Mesendoderm (in vitro differentiated cells): ENCODE measurements around the gene PAK4.

ENCODE experiments used
- DNase-seq: peaks from one replicate; pipeline ENCODE4 v3.0.0; 2013
- H2AK5ac ChIP-seq: 2 replicates; pipeline ENCODE4 v1.6.1; 2013; ENCODE audit warnings: low read length, inconsistent platforms
- H2BK120ac ChIP-seq: 2 replicates; pipeline ENCODE4 v1.6.1; 2013; ENCODE audit warnings: low read depth, mild to moderate bottlenecking, low read length, moderate library complexity, mixed read lengths
- H2BK15ac ChIP-seq: replicated peaks from 2 replicates; pipeline ENCODE4 v1.6.1; 2013; ENCODE audit warnings: low read depth, mild to moderate bottlenecking, moderate library complexity
- H2BK5ac ChIP-seq: 2 replicates; pipeline ENCODE4 v1.6.1; 2013; ENCODE audit warnings: low read length, inconsistent platforms
- H3K18ac ChIP-seq: 2 replicates; pipeline ENCODE4 v1.6.1; 2013; ENCODE audit warnings: mild to moderate bottlenecking, low read length, mixed read lengths
- H3K23ac ChIP-seq: one replicate; pipeline ENCODE4 v1.6.1; 2013; ENCODE audit warnings: low read length
- H3K27ac ChIP-seq: 2 replicates; pipeline ENCODE4 v1.5.1; 2013; ENCODE audit warnings: low read depth, mild to moderate bottlenecking, inconsistent platforms, low read length, moderate library complexity
- H3K27me3 ChIP-seq: 2 replicates; pipeline ENCODE4 v1.6.1; 2013; ENCODE audit warnings: low read length, control low read depth, mild to moderate bottlenecking, inconsistent platforms; ENCODE audit not compliant: insufficient read depth, poor library complexity
- H3K36me3 ChIP-seq: 2 replicates; pipeline ENCODE4 v1.6.1; 2013; ENCODE audit warnings: low read length, inconsistent platforms; ENCODE audit not compliant: control insufficient read depth, insufficient read depth
- H3K4ac ChIP-seq: one replicate; pipeline ENCODE4 v1.6.1; 2013; ENCODE audit warnings: low read depth, mild to moderate bottlenecking, low read length, moderate library complexity
- H3K4me1 ChIP-seq: 2 replicates; pipeline ENCODE4 v1.6.1; 2013; ENCODE audit warnings: low read depth, low read length, inconsistent platforms; ENCODE audit not compliant: control insufficient read depth
- H3K4me2 ChIP-seq: 2 replicates; pipeline ENCODE4 v1.6.1; 2013; ENCODE audit warnings: low read length
- H3K4me3 ChIP-seq: 2 replicates; pipeline ENCODE4 v1.5.1; 2013; ENCODE audit warnings: mild to moderate bottlenecking, low read length
- H3K56ac ChIP-seq: one replicate; pipeline ENCODE4 v1.6.1; 2013; ENCODE audit warnings: low read length
- H3K79me1 ChIP-seq: 2 replicates; pipeline ENCODE4 v1.6.1; 2013; ENCODE audit warnings: low read length, inconsistent platforms
- H3K79me2 ChIP-seq: 2 replicates; pipeline ENCODE4 v1.6.1; 2013; ENCODE audit warnings: mild to moderate bottlenecking, low read length; ENCODE audit not compliant: control insufficient read depth, insufficient read depth
- H3K9ac ChIP-seq: 2 replicates; pipeline ENCODE4 v1.6.1; 2013; ENCODE audit warnings: low read length, inconsistent platforms
- H4K5ac ChIP-seq: one replicate; pipeline ENCODE4 v1.6.1; 2013; ENCODE audit warnings: low read length
- H4K8ac ChIP-seq: one replicate; pipeline ENCODE4 v1.6.1; 2013; ENCODE audit warnings: low read depth, mild to moderate bottlenecking, control low read depth, low read length, moderate library complexity
- WGBS: extraction: QIAGEN DNeasy Blood & Tissue Kit; methylation state at CpG from one replicate; pipeline ENCODE4 v1.1.7; 2013; ENCODE audit warnings: low lambda C conversion rate, missing lambda C conversion rate; ENCODE audit not compliant: insufficient coverage; ENCODE audit errors: extremely low coverage; 5-methylcytosine and 5-hydroxymethylcytosine counted together

PAK4 gene

GRCh38 chr19:39128516-39129079 lies 3.0 kb downstream of the PAK4 start:
- Histone ChIP-seq H2BK120ac (no peak overlapping the region), H4K8ac (no peak overlapping the region), H4K5ac (no peak overlapping the region), H3K18ac (no peak overlapping the region), H3K4me1 (peaks cover 13% of the 10 kb centered on the region), H3K79me2 (peaks cover 63% of the 10 kb centered on the region), H2BK15ac (no peak overlapping the region), H2BK5ac (no peak overlapping the region), H2AK5ac (no peak overlapping the region), H3K27me3 (no peaks in the 10 kb centered on the region), H3K79me1 (peaks cover 41% of the 10 kb centered on the region), H3K27ac (no peak overlapping the region), H3K4ac (no peak overlapping the region), H3K4me3 (no peak overlapping the region), H3K9ac (no peak overlapping the region), H3K23ac (no peak overlapping the region), H3K56ac (no peak overlapping the region), H3K4me2 (no peak overlapping the region), H3K36me3 (no peaks in the 10 kb centered on the region)
- DNase-seq = no peak
- no CpG with 5 or more reads among the region's 6 CpGs for WGBS

- no CpG with 5 or more reads among the region's 11 CpGs for WGBS
These were observed 3.5 kb downstream of the PAK4 start for GRCh38 chr19:39129116-39129515.

GRCh38 chr19:39130337-39131254 lies 5.0 kb downstream of the PAK4 start:
- Histone ChIP-seq H4K5ac (no peak overlapping the region), H3K36me3 (no peaks in the 10 kb centered on the region), H3K4ac (no peak overlapping the region), H3K4me3 (no peak overlapping the region), H2BK15ac (no peak overlapping the region), H3K4me1 (peaks cover 13% of the 10 kb centered on the region), H3K79me1 (peaks cover 47% of the 10 kb centered on the region), H3K56ac (peak overlapping the region; percentile 17), H3K18ac (no peak overlapping the region), H3K27me3 (no peaks in the 10 kb centered on the region), H3K23ac (no peak overlapping the region), H2AK5ac (no peak overlapping the region), H3K4me2 (no peak overlapping the region), H4K8ac (no peak overlapping the region), H2BK120ac (no peak overlapping the region), H3K9ac (no peak overlapping the region), H2BK5ac (no peak overlapping the region), H3K27ac (no peak overlapping the region), H3K79me2 (peaks cover 70% of the 10 kb centered on the region)
- WGBS = no CpG with 5 or more reads among the region's 22 CpGs
- no peak for DNase-seq

More at GRCh38 chr19:39129116-39129515, 3.5 kb downstream of the PAK4 start:
- no peak overlapping the region for H3K9ac ChIP-seq
- no peaks in the 10 kb centered on the region for H3K27me3 ChIP-seq
- H3K18ac ChIP-seq = no peak overlapping the region
- H3K4ac ChIP-seq = no peak overlapping the region
- H4K8ac ChIP-seq = no peak overlapping the region
- no peaks in the 10 kb centered on the region for H3K36me3 ChIP-seq
- H2BK5ac ChIP-seq = no peak overlapping the region
- H3K56ac ChIP-seq = no peak overlapping the region
- H3K4me2 ChIP-seq = no peak overlapping the region
- H3K79me1 ChIP-seq = peaks cover 44% of the 10 kb centered on the region
- H2BK120ac ChIP-seq = no peak overlapping the region
- peaks cover 67% of the 10 kb centered on the region for H3K79me2 ChIP-seq
- H2AK5ac ChIP-seq = no peak overlapping the region
- H4K5ac ChIP-seq = no peak overlapping the region
- H3K4me3 ChIP-seq = no peak overlapping the region
- no peak overlapping the region for H3K23ac ChIP-seq
- DNase-seq = no peak
- H3K4me1 ChIP-seq = peaks cover 13% of the 10 kb centered on the region
- no peak overlapping the region for H2BK15ac ChIP-seq
- no peak overlapping the region for H3K27ac ChIP-seq

- Histone ChIP-seq H3K79me1 (peaks cover 50% of the 10 kb centered on the region), H2AK5ac (no peak overlapping the region), H3K9ac (no peak overlapping the region), H3K27me3 (no peaks in the 10 kb centered on the region), H3K18ac (no peak overlapping the region), H3K36me3 (no peaks in the 10 kb centered on the region), H3K56ac (peak overlapping the region; percentile 62), H3K4me3 (no peak overlapping the region), H3K4me1 (peaks cover 15% of the 10 kb centered on the region), H3K27ac (no peak overlapping the region), H2BK120ac (no peak overlapping the region), H2BK5ac (no peak overlapping the region), H3K4me2 (no peak overlapping the region), H3K79me2 (peaks cover 71% of the 10 kb centered on the region), H4K5ac (no peak overlapping the region), H3K4ac (no peak overlapping the region), H4K8ac (no peak overlapping the region), H3K23ac (no peak overlapping the region), H2BK15ac (no peak overlapping the region)
- WGBS = no CpG with 5 or more reads among the region's 18 CpGs
- DNase-seq = no peak
These were observed 5.7 kb downstream of the PAK4 start for GRCh38 chr19:39131255-39131755.

GRCh38 chr19:39132344-39132969 lies 6.9 kb downstream of the PAK4 start:
- Histone ChIP-seq H3K27ac (no peak overlapping the region), H3K4me3 (no peak overlapping the region)
- WGBS = no CpG with 5 or more reads among the region's 20 CpGs

More at GRCh38 chr19:39132344-39132969, 6.9 kb downstream of the PAK4 start:
- no peak for DNase-seq
- Histone ChIP-seq H3K56ac (peak overlapping the region; percentile 47), H3K79me1 (peaks cover 43% of the 10 kb centered on the region), H3K9ac (no peak overlapping the region), H2BK5ac (no peak overlapping the region), H3K36me3 (no peaks in the 10 kb centered on the region), H3K79me2 (peaks cover 69% of the 10 kb centered on the region), H3K23ac (no peak overlapping the region), H2BK120ac (no peak overlapping the region), H3K4me2 (no peak overlapping the region), H3K18ac (no peak overlapping the region), H3K4me1 (peaks cover 11% of the 10 kb centered on the region), H4K8ac (no peak overlapping the region), H2BK15ac (no peak overlapping the region), H3K27me3 (no peaks in the 10 kb centered on the region), H4K5ac (no peak overlapping the region), H2AK5ac (no peak overlapping the region), H3K4ac (no peak overlapping the region)
